ENCODE measurements around the gene MRPL57.
"Not testable (repeated sequence)": the region's sequence is repeated elsewhere in the genome, so short reads cannot be mapped to it uniquely, and the experiment has no call there.

Gene MRPL57

GRCh38 chr13:21197606-21198225 is 21.3 kb downstream of the MRPL57 start:
- not testable (repeated sequence) for DNase-seq

GRCh38 chr13:21198391-21198790 is 21.9 kb downstream of the MRPL57 start:
- DNase-seq, result not testable (repeated sequence)

GRCh38 chr13:21201456-21202190 is 25.2 kb downstream of the MRPL57 start:
- not testable (repeated sequence) for DNase-seq

- DNase-seq, result no peak
These were observed 26.5 kb downstream of the MRPL57 start for GRCh38 chr13:21202767-21203531.

- no peak for DNase-seq
These were observed 32.2 kb downstream of the MRPL57 start for GRCh38 chr13:21208652-21209154.

GRCh38 chr13:21212138-21212775 is 35.8 kb downstream of the MRPL57 start:
- no peak for DNase-seq

GRCh38 chr13:21215419-21215818 is 39.0 kb downstream of the MRPL57 start:
- not testable (repeated sequence) for DNase-seq

GRCh38 chr13:21216332-21216731 is 39.9 kb downstream of the MRPL57 start:
- no peak for DNase-seq

GRCh38 chr13:21218351-21219035 is 42.0 kb downstream of the MRPL57 start:
- no peak for DNase-seq

GRCh38 chr13:21219036-21219381 is 42.6 kb downstream of the MRPL57 start:
- no peak for DNase-seq

- not testable (repeated sequence) for DNase-seq
These were observed 43.3 kb downstream of the MRPL57 start for GRCh38 chr13:21219716-21220115.

GRCh38 chr13:21221268-21221667 is 44.8 kb downstream of the MRPL57 start:
- no peak for DNase-seq

GRCh38 chr13:21225082-21225481 is 48.6 kb downstream of the MRPL57 start:
- DNase-seq, result no peak

- no peak for DNase-seq
These were observed 49.6 kb downstream of the MRPL57 start for GRCh38 chr13:21225841-21226581.

GRCh38 chr13:21227917-21228316 is 51.5 kb downstream of the MRPL57 start:
- DNase-seq, result no peak
